Trophoblast cell (in vitro differentiated cells and primary cell): ENCODE measurements around the gene RNF222.
A peak's percentile ranks its signal among the peaks of the same experiment; 100 is the strongest.

Experiments
- DNase-seq, 2 donors: peaks; one replicate each; pipeline ENCODE4 v3.0.0-alpha.2; 2016
- H2AFZ ChIP-seq: 2 replicates; pipeline ENCODE4 v1.6.1; 2013; ENCODE audit warnings: low read length, moderate library complexity, mild to moderate bottlenecking; ENCODE audit not compliant: insufficient read depth, poor library complexity
- H2AK5ac ChIP-seq: 2 replicates; pipeline ENCODE4 v1.6.1; 2013; ENCODE audit warnings: mild to moderate bottlenecking, low read length
- H2BK120ac ChIP-seq: 2 replicates; pipeline ENCODE4 v1.6.1; 2013; ENCODE audit warnings: low read length, mild to moderate bottlenecking, moderate library complexity; ENCODE audit not compliant: insufficient read depth, poor library complexity
- H2BK12ac ChIP-seq: 2 replicates; pipeline ENCODE4 v1.6.1; 2013; ENCODE audit warnings: mild to moderate bottlenecking, low read length, moderate library complexity
- H2BK5ac ChIP-seq: 2 replicates; pipeline ENCODE4 v1.6.1; 2013; ENCODE audit warnings: low read length, low read depth, moderate library complexity, mild to moderate bottlenecking; ENCODE audit not compliant: poor library complexity
- H3K14ac ChIP-seq: 2 replicates; pipeline ENCODE4 v1.6.1; 2013; ENCODE audit warnings: mild to moderate bottlenecking, low read length
- H3K18ac ChIP-seq: 2 replicates; pipeline ENCODE4 v1.6.1; 2013; ENCODE audit warnings: mild to moderate bottlenecking, low read length
- H3K23ac ChIP-seq: 2 replicates; pipeline ENCODE4 v1.6.1; 2013; ENCODE audit warnings: low read length
- H3K27ac ChIP-seq: 2 replicates; pipeline ENCODE4 v1.5.1; 2013; ENCODE audit warnings: low read depth, mild to moderate bottlenecking, inconsistent platforms, low read length, moderate library complexity
- H3K27me3 ChIP-seq: 2 replicates; pipeline ENCODE4 v1.6.1; 2013; ENCODE audit warnings: inconsistent platforms, mild to moderate bottlenecking, low read length, moderate library complexity; ENCODE audit not compliant: insufficient read depth
- H3K36me3 ChIP-seq, 2 experiments: 1 replicate in 1 of 2; 2 replicates in 1 of 2; pipeline ENCODE4 v1.6.1; 2013; ENCODE audit warnings: low read length in 2 of 2, mild to moderate bottlenecking in 2 of 2, moderate library complexity in 1 of 2; ENCODE audit not compliant: insufficient read depth in 2 of 2, control insufficient read depth in 1 of 2
- H3K4ac ChIP-seq: 2 replicates; pipeline ENCODE4 v1.6.1; 2013; ENCODE audit warnings: low read depth, mild to moderate bottlenecking, low read length, moderate library complexity
- H3K4me1 ChIP-seq, 2 experiments: 1 replicate in 1 of 2; 2 replicates in 1 of 2; pipeline ENCODE4 v1.6.1; 2013; ENCODE audit warnings: low read length in 2 of 2, mild to moderate bottlenecking in 2 of 2, moderate library complexity in 1 of 2; ENCODE audit not compliant: insufficient read depth in 2 of 2, control insufficient read depth in 1 of 2
- H3K4me2 ChIP-seq: 2 replicates; pipeline ENCODE4 v1.6.1; 2013; ENCODE audit warnings: inconsistent platforms, mild to moderate bottlenecking, low read length, moderate library complexity
- H3K4me3 ChIP-seq: 2 replicates; pipeline ENCODE4 v1.5.1; 2013; ENCODE audit warnings: mild to moderate bottlenecking, low read depth, low read length, inconsistent platforms
- H3K79me1 ChIP-seq: one replicate; pipeline ENCODE4 v1.6.1; 2013; ENCODE audit warnings: low read length
- H3K79me2 ChIP-seq: 2 replicates; pipeline ENCODE4 v1.6.1; 2013; ENCODE audit warnings: low read length, mild to moderate bottlenecking; ENCODE audit not compliant: control insufficient read depth, insufficient read depth, poor library complexity
- H3K9ac ChIP-seq: 2 replicates; pipeline ENCODE4 v1.6.1; 2013; ENCODE audit warnings: mild to moderate bottlenecking, low read length
- H3K9me3 ChIP-seq: 2 replicates; pipeline ENCODE4 v1.6.1; 2013; ENCODE audit warnings: low read depth, mild to moderate bottlenecking, control low read depth, inconsistent platforms, low read length; ENCODE audit not compliant: insufficient read depth
- H4K12ac ChIP-seq: 2 replicates; pipeline ENCODE4 v1.6.1; 2013; ENCODE audit warnings: low read depth, mild to moderate bottlenecking, low read length, moderate library complexity
- H4K8ac ChIP-seq: 2 replicates; pipeline ENCODE4 v1.6.1; 2013; ENCODE audit warnings: low read depth, mild to moderate bottlenecking, low read length, moderate library complexity
- H4K91ac ChIP-seq: one replicate; pipeline ENCODE4 v1.6.1; 2013; ENCODE audit warnings: low read depth, mild to moderate bottlenecking, low read length, moderate library complexity
- WGBS: extraction: QIAGEN DNeasy Blood & Tissue Kit; methylation state at CpG from one replicate; pipeline ENCODE4 v1.1.7; 2013; ENCODE audit warnings: missing lambda C conversion rate; ENCODE audit not compliant: insufficient read length, insufficient coverage; ENCODE audit errors: extremely low coverage; 5-methylcytosine and 5-hydroxymethylcytosine counted together

The RNF222 gene

GRCh38 chr17:8436844-8437171 is 39.2 kb upstream of the RNF222 start:
- H4K8ac ChIP-seq, result no peak overlapping the region
- no peak overlapping the region for H3K18ac ChIP-seq
- no peak overlapping the region for H3K4me3 ChIP-seq
- H3K79me2 ChIP-seq, result peaks cover 7% of the 10 kb centered on the region
- H3K4me1 ChIP-seq, result no peaks in the 10 kb centered on the region
- H4K91ac ChIP-seq, result no peak overlapping the region
- peak overlapping the region; percentile 75 for H3K4ac ChIP-seq
- H3K36me3 ChIP-seq, result peaks cover 5% of the 10 kb centered on the region in 2 experiments
- no peaks in the 10 kb centered on the region for H3K9me3 ChIP-seq
- DNase-seq, result peak in 1 of 2 donors; percentile 9
- no peak overlapping the region for H3K9ac ChIP-seq
- no peak overlapping the region for H3K14ac ChIP-seq
- H4K12ac ChIP-seq, result no peak overlapping the region
- H2AK5ac ChIP-seq, result no peak overlapping the region
- no peak overlapping the region for H2AFZ ChIP-seq
- peaks cover 8% of the 10 kb centered on the region for H3K79me1 ChIP-seq
- no peaks in the 10 kb centered on the region for H3K27me3 ChIP-seq
- H2BK5ac ChIP-seq, result no peak overlapping the region
- no peak overlapping the region for H2BK120ac ChIP-seq
- peak overlapping the region; percentile 76 for H3K4me2 ChIP-seq
- H2BK12ac ChIP-seq, result no peak overlapping the region
- H3K27ac ChIP-seq, result no peak overlapping the region
- WGBS, result no CpG with 5 or more reads among the region's 5 CpGs
- no peak overlapping the region for H3K23ac ChIP-seq

- Histone ChIP-seq H3K4me2 (peak overlapping the region; percentile 76), H3K4me3 (peak overlapping the region; percentile 92), H2AK5ac (peak overlapping the region; percentile 59), H3K27me3 (no peaks in the 10 kb centered on the region), H4K8ac (peak overlapping the region; percentile 78), H2BK12ac (no peak overlapping the region), H3K79me2 (peaks cover 7% of the 10 kb centered on the region), H3K79me1 (peaks cover 8% of the 10 kb centered on the region), H4K91ac (peak overlapping the region; percentile 84), H2BK5ac (peak overlapping the region; percentile 87), H2AFZ (peak overlapping the region; percentile 53), H3K23ac (no peak overlapping the region), H4K12ac (peak overlapping the region; percentile 65), H3K18ac (peak overlapping the region; percentile 93), H3K36me3 (peaks cover 5% of the 10 kb centered on the region in 2 experiments), H3K14ac (peak overlapping the region; percentile 94), H3K9ac (peak overlapping the region; percentile 88), H3K27ac (peak overlapping the region; percentile 85), H3K9me3 (no peaks in the 10 kb centered on the region), H2BK120ac (peak overlapping the region; percentile 57), H3K4me1 (no peaks in the 10 kb centered on the region), H3K4ac (peak overlapping the region; percentile 97)
- WGBS, result no CpG with 5 or more reads among the region's 43 CpGs
- DNase-seq, result peak; percentile 46 to 64
Observed at GRCh38 chr17:8436169-8436843, 38.7 kb upstream of the RNF222 start.

GRCh38 chr17:8435245-8436168 is 37.9 kb upstream of the RNF222 start, which contains the start of gene NDEL1:
Gene NDEL1, plus strand, starts transcription at chr17:8435884. Its CDS starts 8,388 bp downstream, at chr17:8444272.
- H2BK120ac ChIP-seq, result peak within 1 kb of the TSS; percentile 57
- no peaks in the 10 kb centered on the region for H3K9me3 ChIP-seq
- H4K91ac ChIP-seq, result peak within 1 kb of the TSS; percentile 84
- peaks cover 8% of the 10 kb centered on the region for H3K79me1 ChIP-seq
- H2AK5ac ChIP-seq, result peak within 1 kb of the TSS; percentile 59
- H2BK12ac ChIP-seq, result no peak within 1 kb of the TSS
- WGBS, result no CpG with 5 or more reads among the region's 68 CpGs
- H4K12ac ChIP-seq, result peak within 1 kb of the TSS; percentile 65
- H3K4me3 ChIP-seq, result peak within 1 kb of the TSS; percentile 92
- peak within 1 kb of the TSS; percentile 85 for H3K27ac ChIP-seq
- H2AFZ ChIP-seq, result peak within 1 kb of the TSS; percentile 69
- H4K8ac ChIP-seq, result peak within 1 kb of the TSS; percentile 78
- peak within 1 kb of the TSS; percentile 98 for H3K4me2 ChIP-seq
- H3K27me3 ChIP-seq, result no peaks in the 10 kb centered on the region
- H3K9ac ChIP-seq, result peak within 1 kb of the TSS; percentile 94
- peak; percentile 97 to 98 for DNase-seq
- H3K4ac ChIP-seq, result peak within 1 kb of the TSS; percentile 97
- H3K23ac ChIP-seq, result no peak within 1 kb of the TSS
- H2BK5ac ChIP-seq, result peak within 1 kb of the TSS; percentile 87
- H3K14ac ChIP-seq, result peak within 1 kb of the TSS; percentile 94
- peaks cover 7% of the 10 kb centered on the region for H3K79me2 ChIP-seq
- peaks cover 5% of the 10 kb centered on the region in 2 experiments for H3K36me3 ChIP-seq
- peak within 1 kb of the TSS; percentile 93 for H3K18ac ChIP-seq
- no peaks in the 10 kb centered on the region for H3K4me1 ChIP-seq

GRCh38 chr17:8430966-8431365 is 33.3 kb upstream of the RNF222 start:
- H3K9ac ChIP-seq, result no peak overlapping the region
- no peaks in the 10 kb centered on the region for H3K9me3 ChIP-seq
- H2AFZ ChIP-seq, result no peak overlapping the region
- no peak overlapping the region for H3K23ac ChIP-seq
- H3K27ac ChIP-seq, result no peak overlapping the region
- no peak overlapping the region for H3K4ac ChIP-seq
- H2BK120ac ChIP-seq, result no peak overlapping the region
- H3K79me2 ChIP-seq, result peaks cover 2% of the 10 kb centered on the region
- peaks cover 4% of the 10 kb centered on the region for H3K79me1 ChIP-seq
- no peaks in the 10 kb centered on the region for H3K27me3 ChIP-seq
- no peak for DNase-seq
- H3K4me2 ChIP-seq, result no peak overlapping the region
- no peak overlapping the region for H2AK5ac ChIP-seq
- no peaks in the 10 kb centered on the region for H3K4me1 ChIP-seq
- no CpG with 5 or more reads among the region's 7 CpGs for WGBS
- H3K14ac ChIP-seq, result no peak overlapping the region
- H2BK12ac ChIP-seq, result no peak overlapping the region
- H4K12ac ChIP-seq, result no peak overlapping the region
- H2BK5ac ChIP-seq, result no peak overlapping the region
- no peak overlapping the region for H4K91ac ChIP-seq
- no peak overlapping the region for H4K8ac ChIP-seq
- H3K18ac ChIP-seq, result no peak overlapping the region
- no peak overlapping the region for H3K4me3 ChIP-seq
- H3K36me3 ChIP-seq, result no peaks in the 10 kb centered on the region
